ENCODE results near the gene VAV1. TPM values are rescaled to one million over a fixed set of nuclear protein-coding genes. Genes with fewer than 3 reads are reported as not detected.

Gene VAV1
- total RNA-seq, 4 donors from 2014 or later: 0.83 to 7.6 (median 3.6) TPM

DNA sequence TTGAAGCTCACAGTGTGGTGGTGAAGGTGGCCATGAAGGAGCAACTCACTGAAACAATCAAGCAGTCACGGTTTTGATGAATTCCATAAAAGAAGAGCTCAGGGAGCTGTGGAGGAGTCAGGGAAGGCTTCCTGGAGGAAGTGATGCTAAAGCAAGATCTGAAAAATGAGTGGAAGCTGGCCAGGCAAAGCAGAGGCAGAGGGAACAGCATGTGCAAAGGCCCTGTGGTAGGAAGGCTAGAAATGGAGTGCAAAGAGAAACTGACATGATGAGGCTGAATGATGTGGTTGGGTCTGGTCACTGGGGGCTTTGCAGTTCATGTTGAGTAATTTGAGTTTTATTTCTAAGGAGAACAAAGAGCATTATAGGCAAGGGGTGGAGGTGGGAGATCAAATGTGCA, 121.8 kb downstream of the VAV1 start:
- DNase-seq: no peak
- 78 to 91% methylated on average over 1 of the region's 1 CpG for WGBS, 2 donors
- TF ChIP-seq POLR2A (IDR thresholded peaks at IDR 0.05): no peak
- TF ChIP-seq, protein P1, sequence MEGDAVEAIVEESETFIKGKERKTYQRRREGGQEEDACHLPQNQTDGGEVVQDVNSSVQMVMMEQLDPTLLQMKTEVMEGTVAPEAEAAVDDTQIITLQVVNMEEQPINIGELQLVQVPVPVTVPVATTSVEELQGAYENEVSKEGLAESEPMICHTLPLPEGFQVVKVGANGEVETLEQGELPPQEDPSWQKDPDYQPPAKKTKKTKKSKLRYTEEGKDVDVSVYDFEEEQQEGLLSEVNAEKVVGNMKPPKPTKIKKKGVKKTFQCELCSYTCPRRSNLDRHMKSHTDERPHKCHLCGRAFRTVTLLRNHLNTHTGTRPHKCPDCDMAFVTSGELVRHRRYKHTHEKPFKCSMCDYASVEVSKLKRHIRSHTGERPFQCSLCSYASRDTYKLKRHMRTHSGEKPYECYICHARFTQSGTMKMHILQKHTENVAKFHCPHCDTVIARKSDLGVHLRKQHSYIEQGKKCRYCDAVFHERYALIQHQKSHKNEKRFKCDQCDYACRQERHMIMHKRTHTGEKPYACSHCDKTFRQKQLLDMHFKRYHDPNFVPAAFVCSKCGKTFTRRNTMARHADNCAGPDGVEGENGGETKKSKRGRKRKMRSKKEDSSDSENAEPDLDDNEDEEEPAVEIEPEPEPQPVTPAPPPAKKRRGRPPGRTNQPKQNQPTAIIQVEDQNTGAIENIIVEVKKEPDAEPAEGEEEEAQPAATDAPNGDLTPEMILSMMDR (IDR thresholded peaks at IDR 0.05): no peak

GRCh38 chr19:6903446-6903845, 130.9 kb downstream of the VAV1 start:
- Histone ChIP-seq H3K36me3 (no peaks in the 10 kb centered on the region), H3K27me3 (peaks cover 0 to 6% (median 0%) of the 10 kb centered on the region in 4 donors), H3K4me3 (no peak overlapping the region), H3K9me3 (peaks cover 0 to 48% (median 14%) of the 10 kb centered on the region in 3 donors), H3K27ac (no peak overlapping the region), H3K4me1 (no peaks in the 10 kb centered on the region)
- DNase-seq: no peak
- intact Hi-C loops (cut with DNase I): no loop called here
- TF ChIP-seq, protein P1 (IDR thresholded peaks at IDR 0.05): no peak

More for the DNA sequence above, 121.8 kb downstream of the VAV1 start:
- no peak overlapping the region for H3K4me3 ChIP-seq
- peaks cover 0 to 7% (median 0%) of the 10 kb centered on the region in 4 donors for H3K27me3 ChIP-seq
- H3K27ac ChIP-seq: no peak overlapping the region
- intact Hi-C loops (cut with DNase I): no loop called here
- peaks cover 0 to 11% (median 0%) of the 10 kb centered on the region in 3 donors for H3K9me3 ChIP-seq
- H3K4me1 ChIP-seq: no peaks in the 10 kb centered on the region
- H3K36me3 ChIP-seq: no peaks in the 10 kb centered on the region

DNA sequence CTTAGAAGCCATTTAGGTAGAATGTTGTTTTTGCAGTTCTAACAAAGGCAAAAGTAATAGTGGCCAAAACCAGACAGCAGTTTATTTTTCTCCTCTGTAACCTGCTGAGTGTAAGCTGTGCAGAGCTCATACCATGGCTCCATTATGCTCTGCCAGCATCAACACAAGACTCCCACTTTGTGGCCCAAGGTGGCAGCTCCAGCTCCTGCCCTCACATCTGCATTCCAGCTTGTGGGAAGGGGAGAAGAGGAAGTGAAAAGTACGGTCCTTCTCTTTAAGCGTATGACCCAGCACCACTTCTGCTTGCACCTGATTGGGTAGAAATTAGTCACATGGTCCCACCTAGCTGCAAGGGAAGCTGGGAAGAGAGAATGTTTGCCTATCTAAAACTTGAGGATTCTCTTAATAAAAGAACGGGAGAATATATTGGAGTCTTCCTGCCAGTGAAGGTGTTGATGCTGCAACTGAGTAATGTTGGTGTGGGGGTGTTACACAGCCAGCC, 134.1 kb downstream of the VAV1 start:
- no peak overlapping the region for H3K27ac ChIP-seq
- no peak overlapping the region for H3K4me3 ChIP-seq
- DNase-seq: no peak
- H3K9me3 ChIP-seq: peaks cover 0 to 38% (median 4%) of the 10 kb centered on the region in 3 donors
- intact Hi-C loops (cut with DNase I): no loop called here
- H3K36me3 ChIP-seq: no peaks in the 10 kb centered on the region
- 38 to 44% methylated on average over 3 of the region's 3 CpGs for WGBS, 2 donors
- TF ChIP-seq, protein P1 (IDR thresholded peaks at IDR 0.05): no peak
- TF ChIP-seq POLR2A (IDR thresholded peaks at IDR 0.05): no peak
- peaks cover 0 to 6% (median 0%) of the 10 kb centered on the region in 4 donors for H3K27me3 ChIP-seq
- no peaks in the 10 kb centered on the region for H3K4me1 ChIP-seq

Other genes with a start within 250 kb of the VAV1 start
- 10 to 100 TPM in 3 of 4 donors, 1 to 10 TPM in 1; 6.3 to 21.6 (median 17.8) TPM for gene TNFSF9, start 241.7 kb upstream of the VAV1 start, total RNA-seq
- gene CD70, start 181.6 kb upstream of the VAV1 start, total RNA-seq: 1 to 10 TPM in 1 of 4 donors, not detected in 3; 4.0 TPM
- 1 to 10 TPM in 2 of 4 donors, under 1 TPM in 2; 0.09 to 1.3 (median 0.86) TPM for gene TNFSF14, start 102.5 kb upstream of the VAV1 start, total RNA-seq
- 100 to 1,000 TPM in 2 of 4 donors, 10 to 100 TPM in 2; 12.0 to 501 (median 189) TPM for gene C3, start 52.1 kb upstream of the VAV1 start, total RNA-seq
- 10 to 100 TPM; 45.7 to 72.8 (median 52.0) TPM for gene GPR108, start 35.1 kb upstream of the VAV1 start, total RNA-seq
- gene TRIP10, start 33.0 kb upstream of the VAV1 start, total RNA-seq: 100 to 1,000 TPM in 3 of 4 donors, 10 to 100 TPM in 1; 67.6 to 160 (median 117) TPM
- 10 to 100 TPM; 17.3 to 52.1 (median 40.6) TPM for gene SH2D3A, start 5.3 kb upstream of the VAV1 start, total RNA-seq
- gene ADGRE1, start 114.9 kb downstream of the VAV1 start, total RNA-seq: under 1 TPM in 1 of 4 donors, not detected in 3; 0.38 TPM
- gene MBD3L2B, start 248.7 kb downstream of the VAV1 start, total RNA-seq: not detected

All from esophagus squamous epithelium (tissue), 5 donors.